HG03280 (cell line): ENCODE data around the gene AGAP5.
"Not testable (repeated sequence)": the region's sequence is repeated elsewhere in the genome, so short reads cannot be mapped to it uniquely, and the experiment has no call there.

Experiments
- ATAC-seq: cut with Tn5 transposase; IDR thresholded peaks from one replicate; pipeline ENCODE4 v1.9.1; 2021; ENCODE audit warnings: mild to moderate bottlenecking, moderate library complexity; ENCODE audit not compliant: unreplicated experiment

The AGAP5 gene

GRCh38 chr10:73697675-73698159, at the start of gene AGAP5:
Gene AGAP5 (minus strand): TSS chr10:73698109. CDS start chr10:73697755, 354 bp downstream.
- ATAC-seq, result not testable (repeated sequence)

GRCh38 chr10:73746721-73747120, 48.8 kb upstream of the AGAP5 start:
- ATAC-seq, result no peak

- ATAC-seq, result peak; percentile 20
Measured at GRCh38 chr10:73744664-73744975, 46.7 kb upstream of the AGAP5 start.

GRCh38 chr10:73743905-73744663, 46.2 kb upstream of the AGAP5 start, which contains the start of gene SEC24C:
Gene SEC24C (plus strand): TSS chr10:73744372. CDS start chr10:73746833, 2,461 bp downstream.
- ATAC-seq, result peak; percentile 85

GRCh38 chr10:73743327-73743904, 45.5 kb upstream of the AGAP5 start:
- ATAC-seq, result no peak

GRCh38 chr10:73742454-73742734, 44.5 kb upstream of the AGAP5 start:
- ATAC-seq, result no peak

- ATAC-seq, result not testable (repeated sequence)
Measured at GRCh38 chr10:73740501-73741254, 42.8 kb upstream of the AGAP5 start.

GRCh38 chr10:73734796-73735305, 36.9 kb upstream of the AGAP5 start:
- ATAC-seq, result no peak

GRCh38 chr10:73734028-73734720, 36.3 kb upstream of the AGAP5 start:
- ATAC-seq, result no peak

- ATAC-seq, result no peak
Measured at GRCh38 chr10:73732931-73733623, 35.2 kb upstream of the AGAP5 start.

- ATAC-seq, result no peak
Measured at GRCh38 chr10:73732426-73732825, 34.5 kb upstream of the AGAP5 start.

- no peak for ATAC-seq
Measured at GRCh38 chr10:73731588-73732375, 33.9 kb upstream of the AGAP5 start.

- ATAC-seq, result peak; percentile 91
Measured at GRCh38 chr10:73730153-73730906, 32.4 kb upstream of the AGAP5 start.

GRCh38 chr10:73729781-73730152, 31.9 kb upstream of the AGAP5 start:
- not testable (repeated sequence) for ATAC-seq

GRCh38 chr10:73723516-73723915, 25.6 kb upstream of the AGAP5 start:
- ATAC-seq, result no peak

GRCh38 chr10:73720561-73720960, 22.7 kb upstream of the AGAP5 start:
- ATAC-seq, result not testable (repeated sequence)

- ATAC-seq, result no peak
Measured at GRCh38 chr10:73717556-73717955, 19.6 kb upstream of the AGAP5 start.

GRCh38 chr10:73716251-73716650, 18.3 kb upstream of the AGAP5 start:
- no peak for ATAC-seq
